HG03196 (cell line): ENCODE data around the gene SPTLC1.
"Not testable (repeated sequence)": the region's sequence is repeated elsewhere in the genome, so short reads cannot be mapped to it uniquely, and the experiment has no call there.

ENCODE experiments used
- ATAC-seq: cut with Tn5 transposase; IDR thresholded peaks from one replicate; pipeline ENCODE4 v1.9.1; 2021; ENCODE audit not compliant: unreplicated experiment

Gene SPTLC1

DNA sequence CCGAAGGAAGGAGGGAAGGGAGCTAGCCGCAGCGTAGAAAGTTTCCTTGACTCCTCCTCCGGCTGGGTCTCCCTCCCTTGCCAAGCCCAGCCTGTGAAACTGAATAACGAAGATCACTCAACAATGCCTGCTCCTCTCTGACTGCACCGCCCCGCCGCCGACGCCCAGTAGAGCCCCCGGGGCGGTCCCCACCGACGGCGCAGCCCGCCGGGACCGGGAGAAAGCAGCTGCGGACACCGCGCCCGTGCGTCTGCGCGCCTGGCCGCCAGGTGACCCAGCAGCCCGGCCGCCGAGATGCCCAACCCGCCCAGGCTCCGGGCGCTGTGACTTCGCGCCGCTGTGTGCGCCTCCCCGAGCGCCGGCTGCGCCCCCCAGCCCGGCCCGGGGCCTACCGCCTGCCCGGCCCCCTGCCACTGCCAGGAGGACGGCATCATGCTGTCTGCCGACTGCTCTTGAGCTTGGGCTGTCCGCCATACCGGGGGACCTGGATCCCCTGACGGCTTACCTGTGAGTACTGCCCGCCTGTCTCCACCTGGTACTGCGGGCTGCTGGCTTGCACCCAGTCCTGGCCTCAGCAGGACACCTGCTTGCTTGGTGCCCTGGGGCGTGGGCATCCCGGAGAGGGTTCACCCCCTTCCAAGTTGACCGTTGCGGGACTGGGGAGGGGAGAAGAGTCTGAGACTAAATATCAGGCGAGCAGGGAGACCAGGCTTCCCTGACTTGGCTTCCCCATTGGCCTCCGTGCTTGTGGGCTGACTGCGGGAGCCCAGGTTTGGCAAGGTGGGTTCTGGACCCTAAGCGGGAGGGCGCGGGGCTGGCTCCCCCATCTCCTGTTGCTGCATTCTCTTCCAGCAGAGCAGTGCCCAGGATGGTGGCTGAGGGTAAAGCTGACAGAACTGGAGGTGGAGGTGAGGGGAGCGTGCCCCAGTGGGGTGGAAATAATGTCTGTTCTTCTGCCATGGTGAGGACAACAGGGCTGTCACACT, 26.2 kb upstream of the SPTLC1 start:
- no peak for ATAC-seq

GRCh38 chr9:92140754-92141143, 25.5 kb upstream of the SPTLC1 start:
- no peak for ATAC-seq

DNA sequence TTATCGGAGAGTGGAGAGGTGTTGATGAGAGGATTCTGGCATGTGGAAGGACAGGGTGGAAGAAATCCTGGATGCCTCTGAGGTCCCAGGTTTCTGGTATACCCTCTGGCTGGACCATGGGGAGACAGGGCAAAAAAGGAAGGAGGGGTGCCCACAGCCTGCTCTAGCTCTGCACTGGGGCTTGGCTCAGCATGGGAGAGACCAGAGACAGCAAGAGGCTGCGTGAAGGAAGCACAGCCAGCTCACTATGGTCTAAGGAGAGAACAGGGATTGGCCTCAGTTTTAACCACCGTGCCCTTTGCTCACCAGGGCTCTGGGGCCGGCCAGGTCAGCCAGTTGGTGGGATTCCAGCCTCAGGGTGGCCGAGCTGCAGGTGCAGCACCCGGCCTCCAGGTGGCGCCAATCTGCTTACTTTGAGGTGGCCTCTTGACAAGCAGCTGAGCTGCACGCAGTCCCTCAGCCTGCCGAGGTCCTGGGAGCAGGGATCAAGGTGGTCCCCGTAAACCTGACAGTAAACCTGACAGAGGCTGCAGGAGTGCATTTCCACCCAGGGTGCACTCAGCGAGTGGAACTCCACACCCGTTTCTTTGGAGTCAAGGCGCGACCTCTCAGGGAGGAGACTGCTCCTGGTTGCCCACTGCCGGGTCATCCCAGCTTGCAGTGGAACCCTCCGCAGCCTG, 25.0 kb upstream of the SPTLC1 start:
- ATAC-seq = peak; percentile 43

DNA sequence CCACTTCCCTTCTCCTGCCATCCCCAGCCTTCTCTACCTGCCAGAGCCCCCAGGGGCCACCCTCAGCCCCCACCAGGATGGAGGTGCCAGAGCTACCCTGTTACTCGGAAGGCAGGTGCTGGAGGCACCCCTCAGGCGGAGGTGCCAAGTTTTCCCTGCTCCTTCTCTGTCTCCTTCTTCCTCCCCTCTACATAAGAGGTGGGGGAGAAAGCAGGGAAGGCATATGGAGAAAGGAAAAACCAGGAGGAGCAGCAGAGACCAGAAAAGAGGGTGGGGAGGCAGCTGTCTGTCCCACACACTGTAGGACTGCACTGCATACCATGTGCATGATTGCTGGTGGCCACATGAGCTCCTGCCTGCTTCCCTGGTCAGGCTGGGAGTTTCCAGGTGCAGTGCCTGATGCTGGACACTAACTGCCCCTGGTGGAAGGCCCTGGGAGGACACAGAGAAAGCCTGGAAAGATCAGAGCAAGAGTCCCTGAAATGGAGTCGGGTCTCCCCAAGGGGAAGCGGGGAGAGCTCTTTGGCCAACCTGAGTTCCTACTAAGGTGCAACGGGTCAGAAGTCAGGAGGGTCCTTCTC, 23.8 kb upstream of the SPTLC1 start:
- ATAC-seq = not testable (repeated sequence)

- no peak for ATAC-seq
Observed at GRCh38 chr9:92138157-92138959, 23.1 kb upstream of the SPTLC1 start.

DNA sequence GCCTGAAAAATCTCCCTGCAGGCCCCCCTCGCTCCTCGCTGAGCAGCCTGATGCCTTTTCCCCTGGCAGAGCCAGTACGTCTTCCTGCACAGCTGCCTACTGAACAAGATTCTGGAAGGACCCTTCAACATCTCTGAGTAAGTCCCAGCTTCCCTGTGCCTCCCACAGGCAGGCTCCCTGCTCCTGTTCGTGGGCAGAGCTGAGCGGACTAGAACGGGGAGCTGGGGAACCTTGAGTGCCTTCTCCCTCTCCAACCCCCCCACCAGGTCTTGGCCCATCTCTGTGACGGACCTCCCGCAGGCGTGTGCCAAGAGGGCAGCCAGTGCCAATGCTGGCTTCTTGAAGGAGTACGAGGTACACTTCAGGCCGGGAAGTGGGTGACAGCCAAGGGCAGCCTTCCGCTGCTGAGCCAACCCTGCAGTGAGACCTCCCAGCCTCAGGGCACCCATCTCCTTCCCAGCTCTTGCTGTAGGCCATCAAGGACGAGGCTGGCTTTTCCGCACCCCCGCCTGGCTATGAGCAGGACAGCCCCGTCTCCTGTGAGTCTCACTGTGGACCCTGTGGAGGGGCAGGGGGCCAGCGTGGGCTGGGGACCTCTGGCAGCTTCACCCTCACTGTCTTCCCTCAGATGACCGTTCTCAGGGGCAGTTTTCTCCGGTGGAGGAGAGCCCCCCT, 21.1 kb upstream of the SPTLC1 start:
- ATAC-seq = no peak

DNA sequence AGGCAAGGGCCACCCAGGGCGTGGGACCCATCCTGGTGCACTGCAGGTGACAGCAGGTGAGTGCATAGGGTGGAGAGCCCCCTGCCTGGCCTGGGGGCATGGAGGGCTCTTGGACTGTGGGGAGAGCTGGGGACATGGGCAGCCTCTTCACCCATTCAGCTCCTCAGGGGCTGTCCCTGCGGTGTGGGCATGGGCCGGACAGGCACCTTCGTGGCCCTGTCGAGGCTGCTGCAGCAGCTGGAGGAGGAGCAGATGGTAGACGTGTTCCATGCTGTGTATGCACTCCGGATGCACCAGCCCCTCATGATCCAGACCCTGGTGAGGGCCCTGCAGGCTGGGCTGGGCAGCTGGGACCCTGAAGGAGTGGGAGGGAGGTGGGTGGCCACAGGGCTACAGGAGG, 20.4 kb upstream of the SPTLC1 start:
- ATAC-seq = no peak

DNA sequence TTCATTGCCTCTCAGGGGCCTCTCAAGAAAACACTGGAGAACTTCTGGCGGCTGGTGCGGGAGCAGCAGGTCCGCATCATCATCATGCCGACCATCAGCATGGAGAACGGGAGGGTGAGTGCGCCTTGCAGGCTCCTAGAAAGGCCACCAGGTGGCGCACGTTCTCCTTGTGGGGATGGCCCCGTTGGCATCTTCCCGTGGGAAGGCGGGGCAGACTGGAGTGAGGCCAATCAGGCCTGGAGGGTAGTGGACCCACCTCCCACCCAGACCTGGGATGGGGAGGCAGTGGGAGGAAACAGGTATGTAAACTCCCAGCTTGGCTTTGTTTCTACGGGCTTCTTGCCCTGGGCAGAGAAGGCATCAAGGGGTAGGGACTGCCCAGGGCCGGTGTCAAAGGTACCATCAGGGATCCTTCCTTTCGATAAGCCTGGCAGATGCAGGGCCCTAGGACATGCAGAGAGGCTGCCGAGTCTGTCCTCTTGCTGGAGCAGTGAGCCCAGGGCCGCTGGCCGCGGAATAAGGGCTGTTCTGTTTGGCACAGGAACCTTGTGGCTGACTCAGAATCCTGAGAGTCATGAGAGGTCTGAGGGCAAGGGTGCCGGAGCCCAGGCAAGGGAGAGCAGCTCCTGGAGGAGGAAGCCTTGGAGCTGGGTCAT, 18.9 kb upstream of the SPTLC1 start:
- peak; percentile 72 for ATAC-seq

GRCh38 chr9:92132913-92133312, 17.7 kb upstream of the SPTLC1 start:
- not testable (repeated sequence) for ATAC-seq

DNA sequence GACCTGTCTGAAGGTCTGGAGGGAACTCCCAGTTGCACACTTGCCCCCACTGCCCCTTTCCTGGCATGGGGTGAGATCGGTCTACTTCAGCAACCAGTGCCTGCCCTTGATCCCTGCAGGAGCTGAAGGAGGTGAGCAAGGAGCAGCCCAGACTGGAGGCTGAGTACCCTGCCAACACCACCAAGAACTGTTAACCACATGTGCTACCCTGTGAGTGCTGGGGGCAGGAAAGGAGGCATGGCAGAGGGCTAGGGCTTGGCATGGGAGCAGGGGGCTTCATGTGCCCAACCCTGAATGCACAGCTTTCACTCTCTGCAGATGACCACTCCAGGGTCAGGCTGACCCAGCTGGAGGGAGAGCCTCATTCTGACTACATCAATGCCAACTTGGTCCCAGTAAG, 17.3 kb upstream of the SPTLC1 start:
- no peak for ATAC-seq

GRCh38 chr9:92122800-92123199, 7.6 kb upstream of the SPTLC1 start:
- no peak for ATAC-seq

GRCh38 chr9:92122061-92122460, 6.8 kb upstream of the SPTLC1 start:
- no peak for ATAC-seq

GRCh38 chr9:92121265-92121664, 6.1 kb upstream of the SPTLC1 start:
- no peak for ATAC-seq

DNA sequence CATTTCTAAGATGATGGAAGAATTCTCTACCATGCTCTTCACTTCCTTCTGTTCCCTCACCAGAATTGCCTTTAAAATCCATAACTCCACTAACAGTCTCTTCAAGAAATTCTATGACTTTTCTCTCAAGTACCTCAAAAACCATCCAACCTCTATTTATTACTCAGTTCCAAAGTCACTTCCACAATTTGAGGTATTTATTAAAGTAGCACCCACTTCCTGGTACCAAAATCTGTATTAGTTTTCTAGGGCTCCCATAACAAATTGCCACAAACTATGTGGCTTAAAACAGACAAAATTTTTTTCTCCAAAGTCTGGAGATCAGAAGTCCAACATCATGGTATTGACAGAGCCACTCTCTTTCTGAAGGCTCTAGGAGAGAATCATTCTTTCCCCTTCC, 4.9 kb upstream of the SPTLC1 start:
- no peak for ATAC-seq

GRCh38 chr9:92119586-92119985, 4.4 kb upstream of the SPTLC1 start:
- no peak for ATAC-seq

DNA sequence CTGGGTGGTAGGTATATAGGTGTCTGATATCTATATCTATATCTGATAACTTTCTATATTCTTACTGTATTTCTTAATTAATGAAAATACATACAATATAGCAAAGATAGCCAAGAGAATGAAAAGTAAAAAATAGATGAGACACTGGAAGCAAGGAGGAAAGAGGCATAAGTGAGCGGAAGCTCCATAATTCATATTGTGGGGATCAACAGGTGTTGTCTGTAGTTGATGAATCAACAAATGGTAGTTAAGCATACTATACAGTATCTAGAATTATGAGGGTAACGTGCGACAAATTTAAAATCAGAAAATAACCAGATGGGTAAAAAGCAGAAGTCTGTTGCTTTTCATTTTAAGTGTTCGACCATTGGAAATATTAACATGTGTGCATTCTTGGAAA, 7.1 kb downstream of the SPTLC1 start:
- no peak for ATAC-seq

DNA sequence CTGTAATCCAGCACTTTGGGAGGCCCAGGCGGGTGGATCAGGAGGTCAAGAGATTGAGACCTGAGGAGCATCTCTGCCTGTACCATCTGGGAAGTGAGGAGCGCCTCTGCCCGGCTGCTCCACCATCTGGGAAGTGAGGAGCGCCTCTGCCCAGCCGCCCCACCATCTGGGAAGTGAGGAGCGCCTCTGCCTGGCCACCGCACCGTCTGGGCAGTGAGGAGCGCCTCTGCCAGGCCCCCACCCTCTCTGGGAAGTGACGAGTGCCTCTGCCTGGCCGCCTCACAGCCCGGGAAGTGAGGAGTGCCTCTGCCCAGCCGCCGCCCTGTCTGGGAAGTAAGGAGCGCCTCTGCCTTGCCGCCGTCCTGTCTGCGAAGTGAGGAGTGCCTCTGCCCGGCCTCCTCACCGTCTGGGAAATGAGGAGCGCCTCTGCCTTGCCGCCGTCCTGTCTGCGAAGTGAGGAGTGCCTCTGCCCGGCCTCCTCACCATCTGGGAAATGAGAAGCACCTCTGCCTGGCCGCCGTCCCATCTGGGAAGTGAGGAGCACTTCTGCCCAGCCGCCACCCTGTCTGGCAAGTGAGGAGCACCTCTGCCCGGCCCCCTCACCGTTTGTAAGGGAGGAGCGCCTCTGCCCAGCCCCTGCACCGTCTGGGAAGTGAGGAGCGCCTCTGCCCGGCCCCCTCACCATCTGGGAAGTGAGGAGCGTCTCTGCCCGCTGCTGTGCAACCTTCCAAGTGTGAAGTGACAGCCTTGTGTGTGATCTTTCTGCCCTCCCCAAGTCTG, 9.6 kb downstream of the SPTLC1 start:
- not testable (repeated sequence) for ATAC-seq

GRCh38 chr9:92103601-92104000, 11.6 kb downstream of the SPTLC1 start:
- ATAC-seq = not testable (repeated sequence)

GRCh38 chr9:92100237-92100911, 14.8 kb downstream of the SPTLC1 start:
- no peak for ATAC-seq
